Osteoblast (primary cell): ENCODE measurements around the gene LRBA. TPM values are rescaled to one million over a fixed set of nuclear protein-coding genes. Genes with fewer than 3 reads are reported as not detected.
"Not testable (repeated sequence)": the region's sequence is repeated elsewhere in the genome, so short reads cannot be mapped to it uniquely, and the experiment has no call there.

Source experiments
- DNase-seq: peaks from one replicate; pipeline ENCODE4 v3.0.0; 2011; ENCODE audit warnings: low spot score, mixed read lengths; ENCODE audit not compliant: insufficient read length; ENCODE audit errors: missing footprints
- H2AFZ ChIP-seq: 2 replicates; pipeline ENCODE4 v1.6.0; 2011; ENCODE audit warnings: mild to moderate bottlenecking, low read length
- H3K27ac ChIP-seq: 2 replicates; pipeline ENCODE4 v1.5.1; 2011; ENCODE audit warnings: mild to moderate bottlenecking, low read depth, low read length, moderate library complexity
- H3K27me3 ChIP-seq: 2 replicates; pipeline ENCODE4 v1.6.0; 2012; ENCODE audit warnings: mild to moderate bottlenecking, control low read depth, inconsistent platforms, low read length, moderate library complexity; ENCODE audit not compliant: insufficient read depth
- H3K36me3 ChIP-seq: 2 replicates; pipeline ENCODE4 v1.5.1; 2011; ENCODE audit warnings: mild to moderate bottlenecking, low read length, control low read depth, moderate library complexity; ENCODE audit not compliant: insufficient read depth
- H3K4me1 ChIP-seq: 2 replicates; pipeline ENCODE4 v1.5.1; 2011; ENCODE audit warnings: mild to moderate bottlenecking, low read length, control low read depth, moderate library complexity; ENCODE audit not compliant: insufficient read depth
- H3K4me2 ChIP-seq: 2 replicates; pipeline ENCODE4 v1.6.0; 2011; ENCODE audit warnings: mild to moderate bottlenecking, low read length; ENCODE audit not compliant: insufficient read depth
- H3K4me3 ChIP-seq: fragments of 200-600 bp; sonication (generic); 3 replicates; pipeline ENCODE4 v1.5.1; 2012; ENCODE audit warnings: mild to moderate bottlenecking, low read length, inconsistent platforms; ENCODE audit not compliant: insufficient read depth
- H3K79me2 ChIP-seq: 2 replicates; pipeline ENCODE4 v1.6.0; 2012; ENCODE audit warnings: mild to moderate bottlenecking, low read length, control low read depth, inconsistent platforms; ENCODE audit not compliant: insufficient read depth
- H3K9me3 ChIP-seq: 2 replicates; pipeline ENCODE4 v1.5.1; 2011; ENCODE audit warnings: low read depth, low read length, control low read depth
- H4K20me1 ChIP-seq: 2 replicates; pipeline ENCODE4 v1.6.0; 2012; ENCODE audit warnings: mild to moderate bottlenecking, low read length, control low read depth; ENCODE audit not compliant: insufficient read depth
- total RNA-seq: library from RNA; depleted of rRNA; stranded (reverse); fragments of >200 nt; gene quantifications from 2 replicates; pipeline ENCODE4 v1.2.3, GENCODE V29; 2012
- TF ChIP-seq, protein P1 (sequence below): IDR thresholded peaks from 2 replicates; pipeline ENCODE4 v1.5.1; 2011; ENCODE audit warnings: mild to moderate bottlenecking, low read depth, low read length, moderate library complexity; ENCODE audit errors: extremely low read depth

Gene LRBA
- total RNA-seq, 1 donor: 67.3 TPM

DNA sequence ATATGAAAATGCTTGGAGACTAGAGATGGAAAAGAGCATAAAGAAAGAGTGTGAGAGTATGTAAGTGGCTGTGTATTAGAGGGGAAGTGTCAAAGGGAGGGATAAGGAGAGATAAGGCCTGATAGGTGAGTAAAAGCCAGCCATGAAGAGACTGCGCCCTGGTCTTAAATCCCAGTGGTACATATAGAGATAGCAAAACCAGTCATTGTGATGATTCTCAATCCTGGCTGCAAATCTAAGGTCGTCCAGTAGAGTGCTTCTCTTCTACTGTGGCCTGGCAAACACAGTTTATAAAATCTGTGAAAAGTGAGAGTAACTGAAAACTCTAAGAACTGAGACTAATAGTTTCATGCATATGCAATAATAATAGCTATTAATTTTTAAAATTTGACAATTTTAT is 346.3 kb downstream of the LRBA start:
- no peak for DNase-seq
- no peak overlapping the region for H3K27ac ChIP-seq
- H3K27me3 ChIP-seq: no peaks in the 10 kb centered on the region
- H3K4me1 ChIP-seq: peaks cover 3% of the 10 kb centered on the region
- no peaks in the 10 kb centered on the region for H4K20me1 ChIP-seq
- TF ChIP-seq, protein P1, sequence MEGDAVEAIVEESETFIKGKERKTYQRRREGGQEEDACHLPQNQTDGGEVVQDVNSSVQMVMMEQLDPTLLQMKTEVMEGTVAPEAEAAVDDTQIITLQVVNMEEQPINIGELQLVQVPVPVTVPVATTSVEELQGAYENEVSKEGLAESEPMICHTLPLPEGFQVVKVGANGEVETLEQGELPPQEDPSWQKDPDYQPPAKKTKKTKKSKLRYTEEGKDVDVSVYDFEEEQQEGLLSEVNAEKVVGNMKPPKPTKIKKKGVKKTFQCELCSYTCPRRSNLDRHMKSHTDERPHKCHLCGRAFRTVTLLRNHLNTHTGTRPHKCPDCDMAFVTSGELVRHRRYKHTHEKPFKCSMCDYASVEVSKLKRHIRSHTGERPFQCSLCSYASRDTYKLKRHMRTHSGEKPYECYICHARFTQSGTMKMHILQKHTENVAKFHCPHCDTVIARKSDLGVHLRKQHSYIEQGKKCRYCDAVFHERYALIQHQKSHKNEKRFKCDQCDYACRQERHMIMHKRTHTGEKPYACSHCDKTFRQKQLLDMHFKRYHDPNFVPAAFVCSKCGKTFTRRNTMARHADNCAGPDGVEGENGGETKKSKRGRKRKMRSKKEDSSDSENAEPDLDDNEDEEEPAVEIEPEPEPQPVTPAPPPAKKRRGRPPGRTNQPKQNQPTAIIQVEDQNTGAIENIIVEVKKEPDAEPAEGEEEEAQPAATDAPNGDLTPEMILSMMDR: peak; percentile 12
- H2AFZ ChIP-seq: no peak overlapping the region
- no peaks in the 10 kb centered on the region for H3K79me2 ChIP-seq
- no peaks in the 10 kb centered on the region for H3K9me3 ChIP-seq
- no peak overlapping the region for H3K4me2 ChIP-seq
- no peak overlapping the region for H3K4me3 ChIP-seq
- no peaks in the 10 kb centered on the region for H3K36me3 ChIP-seq

DNA sequence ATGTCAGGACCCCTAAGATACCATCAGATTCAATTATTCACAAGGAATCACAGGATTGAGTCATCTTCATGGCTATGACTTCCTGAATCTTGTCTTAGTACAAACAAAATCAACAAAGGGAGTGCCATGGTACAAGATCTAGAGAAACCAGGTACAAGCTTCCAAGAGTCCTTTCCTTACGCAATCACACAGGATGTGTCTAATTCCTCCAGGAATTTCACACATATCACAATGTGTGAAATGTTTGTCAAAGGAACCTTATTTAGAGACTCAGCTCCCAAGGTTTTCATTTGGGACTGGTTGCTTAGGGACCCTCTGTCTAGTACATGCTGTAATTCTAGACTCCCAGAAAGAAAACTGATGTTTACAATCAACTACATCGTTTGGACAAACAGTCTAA is 350.1 kb downstream of the LRBA start:
- TF ChIP-seq, protein P1: no peak
- H3K4me3 ChIP-seq: no peak overlapping the region
- H3K4me2 ChIP-seq: no peak overlapping the region
- no peak overlapping the region for H3K27ac ChIP-seq
- no peaks in the 10 kb centered on the region for H3K9me3 ChIP-seq
- H2AFZ ChIP-seq: no peak overlapping the region
- no peak for DNase-seq
- no peaks in the 10 kb centered on the region for H3K27me3 ChIP-seq
- H3K36me3 ChIP-seq: no peaks in the 10 kb centered on the region
- no peaks in the 10 kb centered on the region for H4K20me1 ChIP-seq
- no peaks in the 10 kb centered on the region for H3K79me2 ChIP-seq
- H3K4me1 ChIP-seq: peaks cover 3% of the 10 kb centered on the region

DNA sequence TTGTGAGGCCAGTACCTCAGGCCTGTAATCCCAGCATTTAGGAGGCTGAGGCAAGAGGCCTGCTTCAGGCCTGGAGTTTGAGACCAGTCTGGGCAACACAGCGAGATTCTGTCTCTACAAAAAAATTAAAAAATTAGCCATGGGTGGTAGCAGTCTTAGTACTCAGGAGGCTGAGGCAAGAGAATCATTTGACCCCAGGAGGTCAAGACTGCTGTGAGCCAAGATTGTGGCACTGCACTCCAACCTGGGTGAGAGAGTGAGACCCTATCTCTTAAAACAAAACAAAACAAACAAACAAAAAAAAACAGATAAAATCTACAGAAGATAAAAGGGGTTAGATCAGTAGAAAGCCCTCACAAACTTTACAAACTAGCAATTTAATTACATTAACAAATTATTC is 352.4 kb downstream of the LRBA start:
- no peaks in the 10 kb centered on the region for H4K20me1 ChIP-seq
- TF ChIP-seq, protein P1: no peak
- no peak for DNase-seq

DNA sequence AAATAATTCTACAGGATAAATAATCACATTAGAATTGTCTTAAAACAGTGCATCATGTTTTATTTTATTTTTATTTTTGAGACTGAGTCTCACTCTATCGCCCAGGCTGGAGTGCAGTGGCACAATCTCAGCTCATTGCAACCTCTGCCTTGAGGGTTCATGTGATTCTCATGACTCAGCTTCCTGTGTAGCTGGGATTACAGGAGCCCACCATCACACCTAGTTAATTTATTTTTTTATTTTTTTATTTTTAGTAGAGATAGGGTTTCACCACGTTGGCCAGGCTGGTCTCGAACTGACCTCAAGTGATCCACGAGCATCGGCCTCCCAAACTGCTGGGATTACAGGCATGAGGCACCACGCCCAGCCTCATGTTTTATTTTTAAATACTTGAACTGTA is 353.5 kb downstream of the LRBA start:
- not testable (repeated sequence) for H3K4me3 ChIP-seq, H3K27ac ChIP-seq, H3K4me1 ChIP-seq, H3K36me3 ChIP-seq, H2AFZ ChIP-seq, H3K9me3 ChIP-seq, H4K20me1 ChIP-seq, H3K4me2 ChIP-seq, H3K79me2 ChIP-seq, H3K27me3 ChIP-seq, DNase-seq

More for the DNA sequence above, 352.4 kb downstream of the LRBA start:
- H3K4me1 ChIP-seq: peaks cover 3% of the 10 kb centered on the region
- H3K9me3 ChIP-seq: no peaks in the 10 kb centered on the region
- H3K36me3 ChIP-seq: no peaks in the 10 kb centered on the region
- H3K27me3 ChIP-seq: no peaks in the 10 kb centered on the region
- H3K27ac ChIP-seq: no peak overlapping the region
- no peak overlapping the region for H3K4me2 ChIP-seq
- no peaks in the 10 kb centered on the region for H3K79me2 ChIP-seq
- H3K4me3 ChIP-seq: no peak overlapping the region
- no peak overlapping the region for H2AFZ ChIP-seq

DNA sequence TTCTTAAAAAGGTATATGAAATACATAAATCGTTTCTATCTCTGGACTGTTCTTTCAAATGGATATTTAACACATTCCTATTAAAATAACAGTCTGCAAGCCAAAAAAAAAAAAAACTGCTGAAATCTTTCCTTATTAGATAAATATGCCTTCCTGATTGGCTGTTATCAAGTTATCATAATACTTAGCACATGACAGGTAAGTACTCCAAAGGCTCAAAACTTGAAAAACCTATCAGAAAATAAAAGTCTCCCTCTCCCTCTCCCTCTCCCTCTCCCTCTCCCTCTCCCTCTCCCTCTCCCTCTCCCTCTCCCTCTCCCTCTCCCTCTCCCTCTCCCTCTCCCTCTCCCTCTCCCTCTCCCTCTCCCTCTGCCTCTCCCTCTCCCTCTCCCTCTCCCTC is 356.8 kb downstream of the LRBA start:
- H2AFZ ChIP-seq, H3K4me1 ChIP-seq, H3K36me3 ChIP-seq, H3K4me3 ChIP-seq, H3K27me3 ChIP-seq, H3K79me2 ChIP-seq, H3K9me3 ChIP-seq, DNase-seq, H3K4me2 ChIP-seq, H3K27ac ChIP-seq, H4K20me1 ChIP-seq: not testable (repeated sequence)
